Stimulated activated CD8-positive, alpha-beta memory T cell treated with anti-CD3 and anti-CD28 coated beads, Interleukin-12 subunit alpha, Interleukin-12 subunit beta, amount 100 ng/mL, for 24 hours (primary cell): ENCODE measurements around the gene AKAP13.
A peak's percentile ranks its signal among the peaks of the same experiment; 100 is the strongest.
"Not testable (repeated sequence)": the region's sequence is repeated elsewhere in the genome, so short reads cannot be mapped to it uniquely, and the experiment has no call there.

Source experiments
- DNase-seq: peaks from one replicate; pipeline ENCODE4 v3.0.0-alpha.2; 2020; ENCODE audit errors: extremely low read depth

AKAP13 gene

GRCh38 chr15:85412956-85413854 is 32.8 kb downstream of the AKAP13 start:
- DNase-seq: peak; percentile 34

DNA sequence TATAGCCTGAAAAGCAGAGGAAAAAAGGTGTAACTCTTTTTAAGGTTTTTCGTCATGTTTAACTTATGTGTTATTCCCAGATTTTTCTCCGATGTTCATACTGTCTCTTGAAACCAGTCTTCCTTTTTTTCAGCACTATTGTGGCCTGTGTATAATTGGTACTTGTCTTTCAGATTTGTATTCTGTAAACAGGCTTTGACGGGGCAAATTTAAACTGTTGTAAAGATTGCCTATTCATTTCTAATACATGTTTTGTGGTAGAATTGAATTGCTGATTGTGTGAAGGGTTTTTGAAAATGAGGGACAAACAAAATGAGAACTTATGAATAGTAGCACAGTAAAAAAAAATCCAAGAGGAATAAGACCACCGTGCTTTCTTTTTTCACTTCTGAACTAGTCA is 33.6 kb downstream of the AKAP13 start:
- no peak for DNase-seq

- no peak for DNase-seq
Observed at GRCh38 chr15:85414495-85414894, 34.1 kb downstream of the AKAP13 start.

GRCh38 chr15:85414991-85415390 is 34.6 kb downstream of the AKAP13 start:
- DNase-seq: no peak

DNA sequence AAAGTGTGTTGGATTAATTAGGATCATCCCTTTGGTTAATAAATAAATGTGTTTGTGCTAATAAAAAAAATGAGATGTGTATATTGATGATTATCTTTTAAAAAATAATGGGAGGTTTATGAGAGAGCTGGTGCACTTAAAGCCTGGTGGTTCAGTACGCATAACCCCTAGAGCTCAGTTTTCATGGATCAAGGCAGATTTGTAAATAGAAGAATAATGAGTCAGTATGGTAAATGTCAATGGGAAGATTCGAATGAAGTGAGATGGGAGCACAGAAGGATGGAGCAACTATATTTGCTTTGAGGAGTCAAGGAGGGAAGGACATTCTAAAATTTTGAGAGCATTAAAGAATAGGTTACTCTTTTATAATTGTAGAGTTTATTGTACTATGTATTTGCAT is 35.4 kb downstream of the AKAP13 start:
- DNase-seq: no peak

GRCh38 chr15:85417276-85417675 is 36.9 kb downstream of the AKAP13 start:
- no peak for DNase-seq

DNA sequence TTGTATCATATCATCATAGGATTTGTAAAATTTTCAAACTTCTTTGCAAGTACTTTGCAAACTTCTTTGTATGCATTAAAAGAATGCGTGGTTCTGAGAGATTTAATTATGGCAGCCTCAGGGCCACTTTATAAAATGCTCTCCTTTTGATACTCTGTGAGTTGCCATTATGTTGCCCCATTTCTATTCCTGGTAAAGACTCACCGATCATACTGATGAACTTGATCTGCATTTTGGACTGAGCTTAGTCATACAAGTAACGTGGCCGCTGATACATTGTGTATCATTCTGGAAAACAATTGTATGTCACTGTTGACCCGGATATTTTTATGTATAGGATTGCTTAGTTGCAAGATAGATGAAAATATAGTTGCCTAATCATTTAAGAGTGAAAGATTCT is 38.8 kb downstream of the AKAP13 start:
- no peak for DNase-seq

DNA sequence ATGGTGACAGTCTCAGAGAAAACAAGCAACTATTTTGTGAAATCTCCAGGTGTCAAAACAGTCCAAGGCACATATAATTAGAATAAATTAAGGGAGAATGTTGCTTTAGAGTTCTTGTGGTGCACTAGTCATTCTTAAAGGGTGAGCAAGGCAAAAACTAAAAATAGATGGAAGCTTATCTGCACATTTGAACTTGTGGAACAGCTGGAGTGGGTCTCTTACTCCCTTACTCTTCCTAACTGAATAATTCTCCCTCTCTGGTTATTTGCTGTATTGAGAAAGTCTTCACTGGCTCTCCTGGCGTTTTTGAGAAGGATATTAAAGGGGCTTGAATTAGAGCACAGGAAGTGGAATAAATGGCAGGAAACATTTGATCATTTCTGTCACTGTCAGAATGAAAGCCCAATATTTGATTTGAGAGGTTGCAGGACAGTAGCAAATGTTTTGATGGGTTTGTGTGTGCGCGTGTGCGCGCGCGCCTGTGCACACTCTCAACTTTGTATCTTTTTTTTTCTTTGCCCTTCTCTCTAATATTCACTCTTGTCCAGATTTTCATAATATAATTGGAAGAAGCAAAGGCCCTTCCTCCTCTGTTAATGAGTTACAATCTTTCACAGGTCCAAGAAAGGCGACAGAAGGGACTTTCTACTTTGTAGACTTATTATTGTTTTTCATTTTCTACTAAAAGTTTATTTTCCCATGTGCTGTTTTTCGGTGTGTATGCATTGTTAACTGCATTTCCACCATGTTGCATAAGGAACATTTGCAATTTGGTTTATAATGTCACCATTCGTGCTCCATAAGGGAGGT is 40.9 kb downstream of the AKAP13 start:
- DNase-seq: no peak

- DNase-seq: no peak
Observed at GRCh38 chr15:85422607-85423006, 42.2 kb downstream of the AKAP13 start.

GRCh38 chr15:85423256-85423655 is 42.9 kb downstream of the AKAP13 start:
- DNase-seq: no peak

- no peak for DNase-seq
Observed at GRCh38 chr15:85424154-85424553, 43.8 kb downstream of the AKAP13 start.

GRCh38 chr15:85426481-85426880 is 46.1 kb downstream of the AKAP13 start:
- no peak for DNase-seq

GRCh38 chr15:85427286-85428028 is 47.1 kb downstream of the AKAP13 start:
- no peak for DNase-seq

GRCh38 chr15:85429522-85429921 is 49.1 kb downstream of the AKAP13 start:
- DNase-seq: no peak

GRCh38 chr15:85430406-85431204 is 50.2 kb downstream of the AKAP13 start:
- DNase-seq: no peak

DNA sequence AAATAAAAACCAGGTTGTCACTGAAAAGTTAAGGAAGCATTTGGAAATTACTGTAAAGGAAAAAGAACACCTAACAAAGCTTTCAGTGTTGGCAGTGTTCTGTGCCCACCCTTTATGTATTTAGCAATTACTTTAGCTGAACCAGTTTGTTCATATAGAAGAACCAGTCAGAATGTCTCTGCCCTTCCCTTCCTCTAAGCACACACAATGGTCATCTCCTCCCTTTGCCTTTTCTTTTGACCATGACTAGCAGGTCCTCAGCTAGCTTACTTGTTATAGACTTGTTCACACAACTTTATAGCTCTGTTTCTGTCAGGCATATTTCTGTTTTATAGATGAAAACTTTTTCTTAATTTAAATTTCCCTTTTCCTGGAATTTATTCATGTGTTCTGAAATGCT is 59.6 kb downstream of the AKAP13 start:
- no peak for DNase-seq

- DNase-seq: no peak
Observed at GRCh38 chr15:85440451-85440850, 60.0 kb downstream of the AKAP13 start.

GRCh38 chr15:85441854-85442253 is 61.5 kb downstream of the AKAP13 start:
- DNase-seq: not testable (repeated sequence)

- DNase-seq: no peak
Observed at GRCh38 chr15:85443046-85443445, 62.6 kb downstream of the AKAP13 start.

DNA sequence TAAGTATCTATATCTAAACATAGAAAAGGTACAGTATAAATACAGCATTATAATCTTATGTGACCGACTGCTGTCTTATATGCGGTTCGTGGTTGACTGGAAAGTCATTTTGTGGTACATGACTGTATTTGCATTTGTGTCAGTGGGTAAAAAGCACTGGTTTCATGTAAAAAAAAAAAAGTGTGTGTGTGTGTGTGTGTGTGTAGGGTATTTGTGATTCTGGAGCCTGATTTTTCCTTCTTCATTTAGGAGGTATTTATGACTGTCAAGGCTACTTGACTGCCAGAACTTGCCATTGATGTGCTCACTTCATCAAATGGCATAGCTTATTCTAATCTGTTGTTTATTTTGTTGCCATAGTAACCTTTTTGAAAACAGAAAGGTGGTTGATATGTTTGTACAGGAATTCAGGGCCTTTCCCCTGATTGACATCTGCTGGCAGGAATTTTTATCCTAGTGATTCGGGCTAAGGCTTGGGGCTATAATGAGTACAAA is 63.2 kb downstream of the AKAP13 start:
- no peak for DNase-seq

DNA sequence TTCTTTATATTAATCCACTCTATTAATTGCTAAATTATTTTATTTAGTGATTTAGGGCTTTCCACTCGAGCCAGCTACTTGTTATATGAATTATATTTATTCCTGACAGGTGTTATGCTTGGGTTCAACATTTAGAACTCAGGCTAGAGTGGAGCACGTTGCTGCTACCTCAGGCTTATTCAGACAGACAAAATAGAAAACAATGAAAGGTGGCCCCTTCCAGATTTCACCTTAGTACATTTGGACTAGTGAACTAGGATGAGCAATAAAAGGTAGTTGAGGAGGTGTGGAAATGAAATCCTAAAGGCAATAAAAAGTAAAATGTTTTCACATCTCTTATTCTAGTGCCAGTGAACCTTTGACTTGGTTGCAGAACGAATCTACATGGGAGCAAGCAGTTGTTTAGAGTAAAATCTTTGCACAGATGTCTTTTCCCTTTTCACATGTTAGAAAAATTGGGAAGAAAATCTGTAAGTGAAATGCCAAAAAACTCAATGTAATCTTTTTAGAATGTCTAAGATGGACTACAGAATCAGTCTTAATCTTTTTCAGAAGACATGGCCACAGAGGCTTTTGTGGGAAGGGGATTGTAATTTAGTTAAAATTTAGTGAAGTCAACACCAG is 63.8 kb downstream of the AKAP13 start:
- DNase-seq: no peak
